8988T (cell line): ENCODE data around the gene PYHIN1.

Source experiments
- DNase-seq: peaks from one replicate; pipeline ENCODE4 v3.0.0; 2011

Gene PYHIN1

DNA sequence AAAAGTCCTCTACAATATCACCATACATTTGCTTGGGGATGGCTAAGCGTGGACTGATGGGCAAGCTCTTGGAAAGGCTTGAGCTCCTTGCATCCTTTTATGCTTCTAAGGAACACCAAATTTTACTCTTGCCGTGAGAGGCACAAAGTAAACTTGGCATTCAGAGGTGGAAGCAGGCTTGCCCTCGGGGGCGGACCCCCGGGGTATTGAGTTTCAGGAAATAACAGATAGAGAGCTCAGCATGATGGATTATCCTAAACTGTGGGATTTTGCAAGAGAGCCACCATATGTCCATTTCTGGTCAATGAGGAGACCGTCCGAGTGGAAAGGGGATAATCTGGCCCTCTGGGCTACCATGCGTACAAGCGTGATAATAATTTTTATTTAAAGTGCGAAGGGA, 92.4 kb downstream of the PYHIN1 start:
- no peak for DNase-seq

DNA sequence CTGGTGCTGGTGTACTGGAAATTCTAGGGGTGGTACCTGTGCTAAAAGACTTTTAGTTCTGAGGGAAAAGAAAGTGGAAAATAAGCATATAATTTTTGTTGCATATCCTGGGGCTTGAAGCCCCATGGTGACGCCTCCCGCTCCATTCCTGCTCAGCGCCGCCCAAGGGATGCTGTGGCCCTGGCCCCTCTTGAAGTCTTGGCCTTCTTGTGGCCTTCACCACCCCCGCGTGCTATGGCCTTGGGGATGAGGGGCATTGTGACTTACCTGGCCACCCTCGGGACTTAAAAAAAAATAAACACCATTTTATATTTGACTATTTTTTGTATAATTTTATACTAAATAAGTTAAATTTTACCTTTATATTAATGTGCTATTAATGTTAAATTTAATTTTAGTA, 93.7 kb downstream of the PYHIN1 start:
- no peak for DNase-seq
